ENCODE measurements around the gene IQCK.

Gene IQCK

DNA sequence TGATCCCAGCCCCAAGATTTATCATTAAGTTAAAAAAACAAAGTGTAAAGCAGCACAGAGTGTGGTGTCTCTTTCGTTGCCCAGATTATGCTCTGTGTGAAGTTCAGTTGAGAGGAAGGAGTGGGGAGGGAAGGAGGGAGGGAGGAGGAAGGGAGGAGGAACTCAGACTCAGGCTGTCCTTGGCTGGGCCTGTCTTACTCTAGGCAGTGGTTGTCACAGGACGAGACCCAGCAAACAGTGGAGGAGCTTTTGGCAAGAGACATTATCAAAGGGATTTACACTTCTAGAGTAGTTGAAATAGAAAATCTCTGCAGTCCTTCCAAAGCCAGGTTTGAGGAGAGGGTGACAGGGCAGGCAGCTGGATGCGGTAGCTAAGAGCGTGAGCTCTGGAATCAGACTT, 27.9 kb upstream of the IQCK start:
- no peak for DNase-seq (ENCODE audit: low read depth)
- TF ChIP-seq CTCF (IDR thresholded peaks at IDR 0.05; ENCODE audit: insufficient read depth, low read depth, low read length, missing control alignments): no peak
- H3K4me3 ChIP-seq (ENCODE audit: low read length): no peak overlapping the region

DNA sequence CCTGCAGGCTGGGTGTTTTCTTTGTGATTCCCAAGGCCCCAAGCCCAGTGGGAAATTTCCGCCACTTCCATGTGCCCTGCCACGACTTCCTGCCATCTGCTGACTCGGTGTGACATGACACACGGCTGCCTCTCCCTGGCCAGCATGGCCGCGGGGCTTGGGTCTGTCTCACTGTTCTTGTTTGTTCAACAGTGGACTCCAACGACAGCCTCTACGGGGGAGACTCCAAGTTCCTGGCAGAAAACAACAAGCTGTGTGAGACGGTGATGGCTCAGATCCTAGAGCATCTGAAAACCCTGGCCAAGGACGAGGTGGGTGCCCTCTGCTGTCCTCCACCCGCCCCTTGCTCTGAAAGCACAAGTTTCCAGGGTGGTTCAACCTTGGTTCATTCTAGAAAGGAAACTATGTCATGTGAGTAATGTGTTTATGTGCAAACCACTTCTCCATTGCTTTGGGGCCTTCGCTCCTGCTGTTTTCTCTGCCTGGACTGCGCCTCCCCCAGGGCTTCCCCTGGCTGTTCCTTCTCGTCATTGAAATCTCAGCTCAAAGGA, 26.8 kb upstream of the IQCK start:
- DNase-seq (ENCODE audit: low read depth): no peak
- no peak overlapping the region for H3K4me3 ChIP-seq (ENCODE audit: low read length)
- no peak for TF ChIP-seq CTCF (IDR thresholded peaks at IDR 0.05; ENCODE audit: insufficient read depth, low read depth, low read length, missing control alignments)

- TF ChIP-seq CTCF (IDR thresholded peaks at IDR 0.05; ENCODE audit: insufficient read depth, low read depth, low read length, missing control alignments): no peak
- DNase-seq (ENCODE audit: low read depth): no peak
- H3K4me3 ChIP-seq (ENCODE audit: low read length): no peak overlapping the region
Measured at GRCh38 chr16:19694989-19695388, 23.1 kb upstream of the IQCK start.

- no peak for TF ChIP-seq CTCF (IDR thresholded peaks at IDR 0.05; ENCODE audit: insufficient read depth, low read depth, low read length, missing control alignments)
- DNase-seq (ENCODE audit: low read depth): peak; percentile 87
- no peak overlapping the region for H3K4me3 ChIP-seq (ENCODE audit: low read length)
Measured at GRCh38 chr16:19696328-19696727, 21.7 kb upstream of the IQCK start.

GRCh38 chr16:19696961-19697360, 21.1 kb upstream of the IQCK start:
- no peak for DNase-seq (ENCODE audit: low read depth)
- TF ChIP-seq CTCF (IDR thresholded peaks at IDR 0.05; ENCODE audit: insufficient read depth, low read depth, low read length, missing control alignments): no peak
- no peak overlapping the region for H3K4me3 ChIP-seq (ENCODE audit: low read length)

DNA sequence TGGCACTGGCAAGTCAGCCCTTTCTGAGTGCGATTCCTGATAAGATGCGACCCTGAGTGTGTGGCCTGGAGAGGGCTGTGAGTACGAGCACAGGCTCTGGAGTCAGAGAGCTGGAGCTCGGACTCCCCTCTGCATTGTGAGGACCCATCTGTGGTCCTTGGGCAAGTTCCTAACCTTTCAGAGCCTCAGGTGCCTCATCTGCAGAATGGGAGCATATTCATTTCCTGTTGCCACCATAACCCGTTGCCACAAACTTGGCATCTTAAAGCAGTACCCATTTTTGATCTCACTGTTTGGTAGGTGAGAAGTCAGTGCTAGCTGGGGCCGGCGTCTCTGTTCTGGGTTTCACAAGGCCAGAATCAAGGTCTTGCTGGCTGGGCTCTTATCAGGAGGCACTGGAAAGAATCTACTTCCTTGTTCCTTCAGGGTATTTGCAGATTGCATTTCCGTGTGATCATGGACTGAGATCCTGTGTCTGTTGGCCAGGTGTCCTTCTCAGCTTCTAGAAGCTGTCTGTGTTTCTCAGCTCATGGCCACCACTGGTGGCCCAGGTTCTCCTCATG, 20.2 kb upstream of the IQCK start:
- DNase-seq (ENCODE audit: low read depth): no peak
- H3K4me3 ChIP-seq (ENCODE audit: low read length): no peak overlapping the region
- no peak for TF ChIP-seq CTCF (IDR thresholded peaks at IDR 0.05; ENCODE audit: insufficient read depth, low read depth, low read length, missing control alignments)

Measured in epithelial cell of esophagus (primary cell).